GM23338 (cell line): ENCODE results near the gene SNX2. TPM values are rescaled to one million over a fixed set of nuclear protein-coding genes. Genes with fewer than 3 reads are reported as not detected.

Experiments
- ATAC-seq: fragments of 200-7000 bp; cut with Tn5 transposase; 3 replicates; pipeline ENCODE4 v1.9.1; 2020
- DNase-seq: peaks from one replicate; pipeline ENCODE4 v3.0.0-alpha.2; 2015; ENCODE audit warnings: low spot score
- H2AFZ ChIP-seq: fragments of 200-600 bp; sonication (generic); 2 replicates; pipeline ENCODE4 v1.8.0; 2016; ENCODE audit warnings: antibody characterized with exemption, mild to moderate bottlenecking, moderate library complexity
- H3F3A ChIP-seq: fragments of 200-600 bp; sonication (generic); replicated peaks from 2 replicates; pipeline ENCODE4 v1.8.0; 2017; ENCODE audit warnings: antibody characterized with exemption, mixed run types, low read depth
- H3K27ac ChIP-seq: fragments of 200-600 bp; sonication (generic); 2 replicates; pipeline ENCODE4 v1.6.1; 2016; ENCODE audit warnings: low read depth
- H3K27me3 ChIP-seq: fragments of 200-600 bp; sonication (generic); 2 replicates; pipeline ENCODE4 v1.8.0; 2016; ENCODE audit warnings: mild to moderate bottlenecking, mixed run types, moderate library complexity; ENCODE audit not compliant: insufficient read depth
- H3K36me3 ChIP-seq: fragments of 200-600 bp; sonication (generic); 2 replicates; pipeline ENCODE4 v1.8.0; 2016; ENCODE audit warnings: mild to moderate bottlenecking; ENCODE audit not compliant: insufficient read depth
- H3K4me1 ChIP-seq: fragments of 200-600 bp; sonication (generic); 2 replicates; pipeline ENCODE4 v1.8.0; 2016; ENCODE audit warnings: mild to moderate bottlenecking, moderate library complexity; ENCODE audit not compliant: insufficient read depth
- H3K4me2 ChIP-seq: fragments of 200-600 bp; sonication (generic); 2 replicates; pipeline ENCODE4 v1.7.1; 2017; ENCODE audit warnings: mixed run types
- H3K4me3 ChIP-seq: fragments of 200-600 bp; sonication (generic); 2 replicates; pipeline ENCODE4 v1.6.1; 2016; ENCODE audit warnings: mixed run types
- H3K79me2 ChIP-seq: fragments of 200-600 bp; sonication (generic); replicated peaks from 2 replicates; pipeline ENCODE4 v1.8.0; 2017; ENCODE audit warnings: mild to moderate bottlenecking; ENCODE audit not compliant: insufficient read depth
- H3K9me2 ChIP-seq: fragments of 200-600 bp; sonication (generic); 2 replicates; pipeline ENCODE4 v1.8.0; 2017; ENCODE audit not compliant: insufficient read depth
- H4K20me1 ChIP-seq: fragments of 200-600 bp; sonication (generic); replicated peaks from 2 replicates; pipeline ENCODE4 v1.8.0; 2017; ENCODE audit warnings: mild to moderate bottlenecking; ENCODE audit not compliant: insufficient read depth
- H3K27ac Mint-ChIP-seq: 2 replicates; pipeline ENCODE4 v1.8.0; 2020; ENCODE audit warnings: inconsistent platforms, mild to moderate bottlenecking, moderate library complexity, mixed read lengths
- H3K27me3 Mint-ChIP-seq: 3 replicates; pipeline ENCODE4 v1.8.0; 2022; ENCODE audit warnings: low read depth, mild to moderate bottlenecking, moderate library complexity, mixed read lengths, inconsistent platforms; ENCODE audit not compliant: insufficient read depth, poor library complexity
- H3K36me3 Mint-ChIP-seq: 3 replicates; pipeline ENCODE4 v1.8.0; 2021; ENCODE audit warnings: low read depth, mild to moderate bottlenecking, inconsistent platforms, moderate library complexity, mixed read lengths
- H3K4me1 Mint-ChIP-seq: 3 replicates; pipeline ENCODE4 v1.8.0; 2020; ENCODE audit warnings: mild to moderate bottlenecking, inconsistent platforms, mixed read lengths
- H3K4me3 Mint-ChIP-seq: 3 replicates; pipeline ENCODE4 v1.8.0; 2021; ENCODE audit warnings: moderate library complexity, mild to moderate bottlenecking, inconsistent platforms, mixed read lengths
- H3K9me3 Mint-ChIP-seq: 3 replicates; pipeline ENCODE4 v1.8.0; 2020; ENCODE audit warnings: moderate library complexity, mild to moderate bottlenecking, inconsistent platforms, mixed read lengths
- CREB1 ChIP-seq: fragments of 250-450 bp; sonication (Bioruptor Pico); IDR thresholded peaks from 2 replicates; pipeline ENCODE4 v1.5.0; 2020; ENCODE audit warnings: low read depth, mild to moderate bottlenecking, moderate library complexity
- EZH2 ChIP-seq: fragments of 200-600 bp; sonication (generic); IDR thresholded peaks from one replicate; pipeline ENCODE4 v1.8.0; 2017; ENCODE audit warnings: antibody characterized with exemption, mild to moderate bottlenecking, low read depth; ENCODE audit not compliant: unreplicated experiment
- EZH2phosphoT487 ChIP-seq: fragments of 200-600 bp; sonication (generic); IDR thresholded peaks from one replicate; pipeline ENCODE4 v1.8.1; 2018; ENCODE audit warnings: antibody characterized with exemption; ENCODE audit not compliant: unreplicated experiment
- JUNB ChIP-seq: IDR thresholded peaks from one replicate; pipeline ENCODE4 v1.6.1; 2016; ENCODE audit warnings: antibody characterized with exemption; ENCODE audit not compliant: unreplicated experiment
- NANOG ChIP-seq: IDR thresholded peaks from 2 replicates; pipeline ENCODE4 v1.6.1; 2016; ENCODE audit warnings: antibody characterized with exemption, borderline replicate concordance
- POLR2AphosphoS5 ChIP-seq: IDR thresholded peaks from 2 replicates; pipeline ENCODE4 v1.6.1; 2016; ENCODE audit warnings: antibody characterized with exemption, low read depth
- STAT1 ChIP-seq: IDR thresholded peaks from one replicate; pipeline ENCODE4 v1.6.1; 2016; ENCODE audit warnings: antibody characterized with exemption; ENCODE audit not compliant: unreplicated experiment
- ZNF114 ChIP-seq: fragments of 250-450 bp; sonication (Bioruptor Pico); IDR thresholded peaks from 2 replicates; pipeline ENCODE4 v1.5.0; 2020; ENCODE audit warnings: mild to moderate bottlenecking, moderate library complexity
- ZNF331 ChIP-seq: fragments of 250-450 bp; sonication (Bioruptor Pico); IDR thresholded peaks from 2 replicates; pipeline ENCODE4 v1.5.0; 2020; ENCODE audit warnings: low read depth, mild to moderate bottlenecking, moderate library complexity
- polyA plus RNA-seq: library from polyadenylated mRNA; unstranded; fragments of >200 nt; fragmentation: Nextera tagmentation; extraction: Ambion mirVana; gene quantifications from 2 replicates; pipeline ENCODE4 v1.2.1, GENCODE V29; 2016
- total RNA-seq: library from RNA; depleted of rRNA; stranded (reverse); fragments of >200 nt; shearing (Covaris generic); gene quantifications from 2 replicates; pipeline ENCODE4 v1.2.3, GENCODE V29; 2014
- TF ChIP-seq, protein P1 (sequence below): IDR thresholded peaks from 2 replicates; pipeline ENCODE4 v1.6.1; 2016; ENCODE audit warnings: antibody characterized with exemption
- TF ChIP-seq, protein P2 (sequence below): fragments of 250-450 bp; sonication (Bioruptor Pico); IDR thresholded peaks from 2 replicates; pipeline ENCODE4 v1.5.0; 2020; ENCODE audit warnings: mild to moderate bottlenecking, moderate library complexity
- TF ChIP-seq, protein P3 (sequence below): IDR thresholded peaks from one replicate; pipeline ENCODE4 v1.6.1; 2018; ENCODE audit warnings: antibody characterized with exemption; ENCODE audit not compliant: unreplicated experiment
- TF ChIP-seq, protein P4 (sequence below), 2 experiments: fragments of 200-600 bp in 1 of 2; sonication (generic) in 1 of 2; conservative IDR thresholded peaks; 2 replicates each; pipeline versions ENCODE4 v1.5.1 to v1.6.1; 2016 to 2017; ENCODE audit warnings: antibody characterized with exemption in 2 of 2, low read depth in 2 of 2, mild to moderate bottlenecking in 2 of 2, moderate library complexity in 1 of 2

SNX2 gene
- total and polyA plus RNA-seq, 2 experiments from 2014 or later, result 50.8 to 67.8 TPM

DNA sequence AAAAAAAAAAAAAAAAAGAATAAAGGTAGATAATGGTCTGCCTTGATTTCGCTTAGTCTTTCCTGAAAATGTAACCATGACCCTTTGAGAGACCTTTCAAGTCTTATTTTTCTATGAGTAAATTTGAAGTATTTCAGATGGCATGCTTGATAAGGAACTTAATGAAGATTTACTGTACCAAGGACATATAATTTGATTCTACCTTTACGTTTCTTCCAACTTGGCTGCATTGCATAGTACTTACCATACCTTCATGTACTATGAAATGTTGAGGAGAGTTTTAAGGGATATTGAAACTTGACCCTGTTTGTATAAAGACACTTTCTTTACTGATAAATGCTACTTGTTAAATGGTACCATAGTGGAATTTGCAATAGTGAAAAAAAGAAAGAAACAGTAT lies 35.5 kb downstream of the SNX2 start:
- TF ChIP-seq ZNF331 (CRISPR knock-in tag), result no peak
- TF ChIP-seq, protein P1, sequence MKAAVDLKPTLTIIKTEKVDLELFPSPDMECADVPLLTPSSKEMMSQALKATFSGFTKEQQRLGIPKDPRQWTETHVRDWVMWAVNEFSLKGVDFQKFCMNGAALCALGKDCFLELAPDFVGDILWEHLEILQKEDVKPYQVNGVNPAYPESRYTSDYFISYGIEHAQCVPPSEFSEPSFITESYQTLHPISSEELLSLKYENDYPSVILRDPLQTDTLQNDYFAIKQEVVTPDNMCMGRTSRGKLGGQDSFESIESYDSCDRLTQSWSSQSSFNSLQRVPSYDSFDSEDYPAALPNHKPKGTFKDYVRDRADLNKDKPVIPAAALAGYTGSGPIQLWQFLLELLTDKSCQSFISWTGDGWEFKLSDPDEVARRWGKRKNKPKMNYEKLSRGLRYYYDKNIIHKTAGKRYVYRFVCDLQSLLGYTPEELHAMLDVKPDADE, result no peak
- TF ChIP-seq, protein P2, sequence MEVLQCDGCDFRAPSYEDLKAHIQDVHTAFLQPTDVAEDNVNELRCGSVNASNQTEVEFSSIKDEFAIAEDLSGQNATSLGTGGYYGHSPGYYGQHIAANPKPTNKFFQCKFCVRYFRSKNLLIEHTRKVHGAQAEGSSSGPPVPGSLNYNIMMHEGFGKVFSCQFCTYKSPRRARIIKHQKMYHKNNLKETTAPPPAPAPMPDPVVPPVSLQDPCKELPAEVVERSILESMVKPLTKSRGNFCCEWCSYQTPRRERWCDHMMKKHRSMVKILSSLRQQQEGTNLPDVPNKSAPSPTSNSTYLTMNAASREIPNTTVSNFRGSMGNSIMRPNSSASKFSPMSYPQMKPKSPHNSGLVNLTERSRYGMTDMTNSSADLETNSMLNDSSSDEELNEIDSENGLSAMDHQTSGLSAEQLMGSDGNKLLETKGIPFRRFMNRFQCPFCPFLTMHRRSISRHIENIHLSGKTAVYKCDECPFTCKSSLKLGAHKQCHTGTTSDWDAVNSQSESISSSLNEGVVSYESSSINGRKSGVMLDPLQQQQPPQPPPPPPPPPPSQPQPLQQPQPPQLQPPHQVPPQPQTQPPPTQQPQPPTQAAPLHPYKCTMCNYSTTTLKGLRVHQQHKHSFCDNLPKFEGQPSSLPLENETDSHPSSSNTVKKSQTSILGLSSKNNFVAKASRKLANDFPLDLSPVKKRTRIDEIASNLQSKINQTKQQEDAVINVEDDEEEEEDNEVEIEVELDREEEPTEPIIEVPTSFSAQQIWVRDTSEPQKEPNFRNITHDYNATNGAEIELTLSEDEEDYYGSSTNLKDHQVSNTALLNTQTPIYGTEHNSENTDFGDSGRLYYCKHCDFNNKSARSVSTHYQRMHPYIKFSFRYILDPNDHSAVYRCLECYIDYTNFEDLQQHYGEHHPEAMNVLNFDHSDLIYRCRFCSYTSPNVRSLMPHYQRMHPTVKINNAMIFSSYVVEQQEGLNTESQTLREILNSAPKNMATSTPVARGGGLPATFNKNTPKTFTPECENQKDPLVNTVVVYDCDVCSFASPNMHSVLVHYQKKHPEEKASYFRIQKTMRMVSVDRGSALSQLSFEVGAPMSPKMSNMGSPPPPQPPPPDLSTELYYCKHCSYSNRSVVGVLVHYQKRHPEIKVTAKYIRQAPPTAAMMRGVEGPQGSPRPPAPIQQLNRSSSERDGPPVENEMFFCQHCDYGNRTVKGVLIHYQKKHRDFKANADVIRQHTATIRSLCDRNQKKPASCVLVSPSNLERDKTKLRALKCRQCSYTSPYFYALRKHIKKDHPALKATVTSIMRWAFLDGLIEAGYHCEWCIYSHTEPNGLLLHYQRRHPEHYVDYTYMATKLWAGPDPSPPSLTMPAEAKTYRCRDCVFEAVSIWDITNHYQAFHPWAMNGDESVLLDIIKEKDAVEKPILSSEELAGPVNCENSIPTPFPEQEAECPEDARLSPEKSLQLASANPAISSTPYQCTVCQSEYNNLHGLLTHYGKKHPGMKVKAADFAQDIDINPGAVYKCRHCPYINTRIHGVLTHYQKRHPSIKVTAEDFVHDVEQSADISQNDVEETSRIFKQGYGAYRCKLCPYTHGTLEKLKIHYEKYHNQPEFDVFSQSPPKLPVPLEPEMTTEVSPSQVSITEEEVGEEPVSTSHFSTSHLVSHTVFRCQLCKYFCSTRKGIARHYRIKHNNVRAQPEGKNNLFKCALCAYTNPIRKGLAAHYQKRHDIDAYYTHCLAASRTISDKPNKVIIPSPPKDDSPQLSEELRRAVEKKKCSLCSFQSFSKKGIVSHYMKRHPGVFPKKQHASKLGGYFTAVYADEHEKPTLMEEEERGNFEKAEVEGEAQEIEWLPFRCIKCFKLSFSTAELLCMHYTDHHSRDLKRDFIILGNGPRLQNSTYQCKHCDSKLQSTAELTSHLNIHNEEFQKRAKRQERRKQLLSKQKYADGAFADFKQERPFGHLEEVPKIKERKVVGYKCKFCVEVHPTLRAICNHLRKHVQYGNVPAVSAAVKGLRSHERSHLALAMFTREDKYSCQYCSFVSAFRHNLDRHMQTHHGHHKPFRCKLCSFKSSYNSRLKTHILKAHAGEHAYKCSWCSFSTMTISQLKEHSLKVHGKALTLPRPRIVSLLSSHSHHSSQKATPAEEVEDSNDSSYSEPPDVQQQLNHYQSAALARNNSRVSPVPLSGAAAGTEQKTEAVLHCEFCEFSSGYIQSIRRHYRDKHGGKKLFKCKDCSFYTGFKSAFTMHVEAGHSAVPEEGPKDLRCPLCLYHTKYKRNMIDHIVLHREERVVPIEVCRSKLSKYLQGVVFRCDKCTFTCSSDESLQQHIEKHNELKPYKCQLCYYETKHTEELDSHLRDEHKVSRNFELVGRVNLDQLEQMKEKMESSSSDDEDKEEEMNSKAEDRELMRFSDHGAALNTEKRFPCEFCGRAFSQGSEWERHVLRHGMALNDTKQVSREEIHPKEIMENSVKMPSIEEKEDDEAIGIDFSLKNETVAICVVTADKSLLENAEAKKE (CRISPR knock-in tag), result no peak
- TF ChIP-seq NANOG, result no peak
- no peak for TF ChIP-seq EZH2phosphoT487
- TF ChIP-seq, protein P3, sequence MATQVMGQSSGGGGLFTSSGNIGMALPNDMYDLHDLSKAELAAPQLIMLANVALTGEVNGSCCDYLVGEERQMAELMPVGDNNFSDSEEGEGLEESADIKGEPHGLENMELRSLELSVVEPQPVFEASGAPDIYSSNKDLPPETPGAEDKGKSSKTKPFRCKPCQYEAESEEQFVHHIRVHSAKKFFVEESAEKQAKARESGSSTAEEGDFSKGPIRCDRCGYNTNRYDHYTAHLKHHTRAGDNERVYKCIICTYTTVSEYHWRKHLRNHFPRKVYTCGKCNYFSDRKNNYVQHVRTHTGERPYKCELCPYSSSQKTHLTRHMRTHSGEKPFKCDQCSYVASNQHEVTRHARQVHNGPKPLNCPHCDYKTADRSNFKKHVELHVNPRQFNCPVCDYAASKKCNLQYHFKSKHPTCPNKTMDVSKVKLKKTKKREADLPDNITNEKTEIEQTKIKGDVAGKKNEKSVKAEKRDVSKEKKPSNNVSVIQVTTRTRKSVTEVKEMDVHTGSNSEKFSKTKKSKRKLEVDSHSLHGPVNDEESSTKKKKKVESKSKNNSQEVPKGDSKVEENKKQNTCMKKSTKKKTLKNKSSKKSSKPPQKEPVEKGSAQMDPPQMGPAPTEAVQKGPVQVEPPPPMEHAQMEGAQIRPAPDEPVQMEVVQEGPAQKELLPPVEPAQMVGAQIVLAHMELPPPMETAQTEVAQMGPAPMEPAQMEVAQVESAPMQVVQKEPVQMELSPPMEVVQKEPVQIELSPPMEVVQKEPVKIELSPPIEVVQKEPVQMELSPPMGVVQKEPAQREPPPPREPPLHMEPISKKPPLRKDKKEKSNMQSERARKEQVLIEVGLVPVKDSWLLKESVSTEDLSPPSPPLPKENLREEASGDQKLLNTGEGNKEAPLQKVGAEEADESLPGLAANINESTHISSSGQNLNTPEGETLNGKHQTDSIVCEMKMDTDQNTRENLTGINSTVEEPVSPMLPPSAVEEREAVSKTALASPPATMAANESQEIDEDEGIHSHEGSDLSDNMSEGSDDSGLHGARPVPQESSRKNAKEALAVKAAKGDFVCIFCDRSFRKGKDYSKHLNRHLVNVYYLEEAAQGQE, result no peak
- TF ChIP-seq, protein P4, sequence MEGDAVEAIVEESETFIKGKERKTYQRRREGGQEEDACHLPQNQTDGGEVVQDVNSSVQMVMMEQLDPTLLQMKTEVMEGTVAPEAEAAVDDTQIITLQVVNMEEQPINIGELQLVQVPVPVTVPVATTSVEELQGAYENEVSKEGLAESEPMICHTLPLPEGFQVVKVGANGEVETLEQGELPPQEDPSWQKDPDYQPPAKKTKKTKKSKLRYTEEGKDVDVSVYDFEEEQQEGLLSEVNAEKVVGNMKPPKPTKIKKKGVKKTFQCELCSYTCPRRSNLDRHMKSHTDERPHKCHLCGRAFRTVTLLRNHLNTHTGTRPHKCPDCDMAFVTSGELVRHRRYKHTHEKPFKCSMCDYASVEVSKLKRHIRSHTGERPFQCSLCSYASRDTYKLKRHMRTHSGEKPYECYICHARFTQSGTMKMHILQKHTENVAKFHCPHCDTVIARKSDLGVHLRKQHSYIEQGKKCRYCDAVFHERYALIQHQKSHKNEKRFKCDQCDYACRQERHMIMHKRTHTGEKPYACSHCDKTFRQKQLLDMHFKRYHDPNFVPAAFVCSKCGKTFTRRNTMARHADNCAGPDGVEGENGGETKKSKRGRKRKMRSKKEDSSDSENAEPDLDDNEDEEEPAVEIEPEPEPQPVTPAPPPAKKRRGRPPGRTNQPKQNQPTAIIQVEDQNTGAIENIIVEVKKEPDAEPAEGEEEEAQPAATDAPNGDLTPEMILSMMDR (conservative IDR thresholded peaks at IDR 0.05; ENCODE audit: low read depth in 2 of 2), result no peak
- no peak for TF ChIP-seq STAT1
- TF ChIP-seq EZH2, result no peak
- TF ChIP-seq JUNB, result no peak
- TF ChIP-seq ZNF114 (CRISPR knock-in tag), result no peak
- TF ChIP-seq CREB1, result no peak
- no peak for TF ChIP-seq POLR2AphosphoS5
- Histone ChIP-seq H2AFZ (no peak overlapping the region), H3K27me3 (no peaks in the 10 kb centered on the region), H3K4me3 (no peak overlapping the region), H3F3A (no peaks in the 10 kb centered on the region), H3K4me2 (no peak overlapping the region), H3K27ac (no peak overlapping the region), H3K4me1 (peaks cover 7% of the 10 kb centered on the region; the same call in 1 of the 2 replicates), H3K36me3 (no peaks in the 10 kb centered on the region), H3K9me2 (no peaks in the 10 kb centered on the region), H4K20me1 (no peaks in the 10 kb centered on the region), H3K79me2 (no peaks in the 10 kb centered on the region)
- ATAC-seq, result no peak
- H3K4me1 Mint-ChIP-seq, result peaks cover 11% of the 10 kb centered on the region; the same call in 2 of the 3 replicates
- H3K27me3 Mint-ChIP-seq, result no peaks in the 10 kb centered on the region
- no peaks in the 10 kb centered on the region for H3K9me3 Mint-ChIP-seq
- H3K4me3 Mint-ChIP-seq, result no peak overlapping the region
- peaks cover 12% of the 10 kb centered on the region; the same call in 2 of the 3 replicates for H3K36me3 Mint-ChIP-seq
- H3K27ac Mint-ChIP-seq, result no peak overlapping the region
- no peak for DNase-seq
